Dedifferentiated amniotic fluid mesenchymal stem cell (primary cell): ENCODE data around the gene KRTAP10-2.

Experiments
- DNase-seq: peaks from one replicate; pipeline ENCODE4 v3.0.0-alpha.2; 2016; ENCODE audit errors: extremely low spot score

KRTAP10-2 gene

GRCh38 chr21:44539991-44540666 lies 11.2 kb downstream of the KRTAP10-2 start, which contains the start of gene KRTAP10-1:
Gene KRTAP10-1, minus strand, starts transcription at chr21:44540195. Its CDS starts 45 bp downstream, at chr21:44540150.
- DNase-seq, result no peak

GRCh38 chr21:44539046-44539445 lies 12.3 kb downstream of the KRTAP10-2 start:
- no peak for DNase-seq

- no peak for DNase-seq
These were observed 13.1 kb downstream of the KRTAP10-2 start for GRCh38 chr21:44537930-44538911.

GRCh38 chr21:44535963-44536362 lies 15.3 kb downstream of the KRTAP10-2 start:
- no peak for DNase-seq

GRCh38 chr21:44534688-44535087 lies 16.6 kb downstream of the KRTAP10-2 start:
- DNase-seq, result no peak

- DNase-seq, result no peak
These were observed 17.2 kb downstream of the KRTAP10-2 start for GRCh38 chr21:44533891-44534627.

GRCh38 chr21:44533121-44533890 lies 18.0 kb downstream of the KRTAP10-2 start:
- no peak for DNase-seq

- DNase-seq, result no peak
These were observed 18.6 kb downstream of the KRTAP10-2 start for GRCh38 chr21:44532712-44533111.

- DNase-seq, result no peak
These were observed 19.4 kb downstream of the KRTAP10-2 start for GRCh38 chr21:44531606-44532564.

GRCh38 chr21:44530903-44531605 lies 20.3 kb downstream of the KRTAP10-2 start:
- no peak for DNase-seq

- DNase-seq, result no peak
These were observed 20.9 kb downstream of the KRTAP10-2 start for GRCh38 chr21:44530221-44530902.

GRCh38 chr21:44529503-44530125 lies 21.7 kb downstream of the KRTAP10-2 start:
- DNase-seq, result no peak

GRCh38 chr21:44529011-44529421 lies 22.3 kb downstream of the KRTAP10-2 start:
- DNase-seq, result no peak

- no peak for DNase-seq
These were observed 22.7 kb downstream of the KRTAP10-2 start for GRCh38 chr21:44528634-44528995.

GRCh38 chr21:44527983-44528633 lies 23.2 kb downstream of the KRTAP10-2 start:
- DNase-seq, result no peak

GRCh38 chr21:44527156-44527982 lies 23.9 kb downstream of the KRTAP10-2 start:
- DNase-seq, result no peak
